ENCODE measurements around the gene LYVE1.
"Not testable (repeated sequence)": the region's sequence is repeated elsewhere in the genome, so short reads cannot be mapped to it uniquely, and the experiment has no call there.

LYVE1 gene, protein sequence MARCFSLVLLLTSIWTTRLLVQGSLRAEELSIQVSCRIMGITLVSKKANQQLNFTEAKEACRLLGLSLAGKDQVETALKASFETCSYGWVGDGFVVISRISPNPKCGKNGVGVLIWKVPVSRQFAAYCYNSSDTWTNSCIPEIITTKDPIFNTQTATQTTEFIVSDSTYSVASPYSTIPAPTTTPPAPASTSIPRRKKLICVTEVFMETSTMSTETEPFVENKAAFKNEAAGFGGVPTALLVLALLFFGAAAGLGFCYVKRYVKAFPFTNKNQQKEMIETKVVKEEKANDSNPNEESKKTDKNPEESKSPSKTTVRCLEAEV

GRCh38 chr11:10568486-10568941 is at the start of gene LYVE1:
TSS of gene LYVE1 (minus strand) at chr11:10568665. CDS start at chr11:10568532, 133 bp downstream.
- no peak for DNase-seq

- no peak for DNase-seq
Measured at GRCh38 chr11:10617551-10617950, 49.1 kb upstream of the LYVE1 start.

DNA sequence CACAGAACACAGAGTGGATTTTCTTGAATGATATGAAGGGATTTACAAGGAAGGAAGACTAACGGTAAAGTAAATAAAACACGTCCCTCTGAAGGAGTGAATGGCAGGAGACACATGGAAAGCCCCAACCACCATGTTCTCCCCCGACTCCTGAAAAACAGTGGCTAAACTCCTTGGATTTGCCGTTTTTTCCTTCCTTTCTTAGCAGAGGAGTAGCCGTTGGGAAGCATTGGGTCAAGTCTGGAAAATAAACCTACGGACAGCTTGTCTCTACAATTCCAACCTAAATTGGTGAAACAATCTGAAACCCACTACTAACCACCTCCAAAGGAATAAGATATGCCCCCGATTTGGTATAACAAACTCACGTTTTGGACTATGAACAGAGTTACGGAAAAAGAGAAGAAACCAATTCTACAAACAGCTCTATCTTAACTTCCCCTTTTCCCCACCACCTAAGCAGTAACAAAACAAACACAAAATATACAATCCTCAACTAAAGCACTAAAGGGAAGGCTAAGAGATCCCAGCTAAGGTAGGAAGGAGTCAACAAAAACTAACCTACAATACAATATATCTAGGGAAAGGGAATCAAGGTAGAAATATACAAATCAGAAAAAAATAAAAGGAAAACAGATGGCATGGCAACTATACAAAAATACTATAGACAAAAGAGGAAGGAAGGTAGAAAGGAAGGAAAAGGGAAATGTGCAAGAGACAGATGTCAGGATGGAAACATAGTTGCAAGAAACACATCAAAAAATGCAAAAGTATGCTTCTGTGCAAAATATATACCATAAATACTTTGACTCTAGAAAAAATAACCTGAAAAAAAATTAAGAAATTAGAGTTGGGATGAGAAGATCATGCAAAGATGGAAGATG is 43.8 kb upstream of the LYVE1 start:
- DNase-seq: no peak

- no peak for DNase-seq
Measured at GRCh38 chr11:10609636-10610035, 41.2 kb upstream of the LYVE1 start.

GRCh38 chr11:10608584-10608983 is 40.1 kb upstream of the LYVE1 start:
- no peak for DNase-seq

DNA sequence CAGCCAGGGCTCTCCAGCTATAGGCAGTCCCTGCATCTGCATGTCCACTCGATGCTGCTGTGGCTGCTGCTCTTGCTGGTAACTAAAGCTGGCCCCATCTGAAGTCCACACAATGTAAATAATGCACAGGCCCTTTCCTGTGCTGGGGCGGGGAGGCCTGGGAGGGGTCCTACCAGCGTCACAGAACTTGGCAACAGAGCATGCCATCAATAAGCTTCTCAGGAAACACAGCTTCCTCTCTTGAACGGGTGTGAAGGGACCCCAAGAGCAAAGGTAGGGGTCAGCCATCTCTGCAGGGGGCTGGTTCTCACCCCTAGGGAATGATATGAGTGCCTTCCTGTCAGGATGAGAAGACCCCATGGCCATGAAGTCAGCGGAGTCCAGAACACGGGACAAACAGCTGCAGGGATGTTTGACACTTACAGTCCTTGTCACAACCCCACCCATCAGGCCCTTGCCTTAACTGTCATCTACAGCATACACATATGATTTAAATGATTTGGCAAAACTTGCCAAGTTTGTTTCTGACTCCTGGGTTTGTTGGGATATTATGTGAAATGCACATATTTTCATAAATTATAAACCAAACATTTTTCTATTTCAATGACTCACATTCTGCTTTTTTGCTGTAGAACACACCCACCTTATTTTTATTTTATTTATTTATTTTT is 39.1 kb upstream of the LYVE1 start:
- no peak for DNase-seq

DNA sequence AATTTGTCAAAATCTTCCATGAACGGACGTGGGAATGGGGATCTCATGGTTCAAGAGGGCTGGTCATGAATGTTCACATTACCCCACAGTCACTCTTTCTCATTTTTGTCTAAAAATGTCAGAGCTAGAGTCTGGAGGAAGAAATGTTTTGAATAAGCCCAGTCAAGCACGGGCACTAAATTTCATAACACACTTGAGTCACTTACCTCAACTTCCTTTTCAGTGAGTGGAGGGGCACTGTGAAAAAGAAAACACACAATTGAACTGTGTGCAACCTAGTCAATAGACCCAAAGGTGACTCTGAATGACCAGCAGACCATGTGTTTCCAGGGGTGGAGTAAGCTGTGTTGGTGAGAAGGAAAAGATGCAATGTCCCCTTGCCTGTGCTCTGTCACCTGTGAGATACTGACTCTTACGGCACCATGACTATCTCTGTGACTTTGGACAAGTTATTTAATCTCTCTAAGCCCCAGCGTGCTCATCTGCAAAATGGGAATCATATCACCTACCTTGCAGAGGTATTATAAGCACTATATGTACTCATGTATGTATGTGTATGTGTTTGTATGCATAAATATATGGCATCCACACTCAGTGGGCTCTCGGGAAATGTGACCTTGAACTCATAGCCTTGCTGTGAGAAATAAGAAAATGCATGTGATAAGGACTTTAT is 38.2 kb upstream of the LYVE1 start:
- DNase-seq: no peak

GRCh38 chr11:10605941-10606381 is 37.5 kb upstream of the LYVE1 start:
- no peak for DNase-seq

DNA sequence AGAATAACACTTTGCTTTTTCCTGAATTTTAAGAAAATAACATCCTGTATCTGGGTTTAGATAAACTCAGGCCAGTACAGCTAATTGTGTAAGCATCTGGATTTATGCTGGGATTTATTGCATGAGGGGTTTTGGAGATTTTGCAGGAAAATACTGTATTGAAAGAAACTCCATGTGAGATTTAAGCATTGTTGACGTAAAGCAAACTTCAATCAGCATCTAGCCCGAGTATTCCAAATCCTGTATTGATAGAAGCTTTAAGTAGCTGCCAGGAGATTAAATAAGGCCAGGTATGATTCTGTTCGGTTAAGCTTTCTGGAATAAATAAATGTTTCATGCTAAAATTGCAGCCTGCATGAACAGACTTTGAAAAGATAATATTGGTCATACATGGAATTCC is 36.3 kb upstream of the LYVE1 start:
- DNase-seq: no peak

DNA sequence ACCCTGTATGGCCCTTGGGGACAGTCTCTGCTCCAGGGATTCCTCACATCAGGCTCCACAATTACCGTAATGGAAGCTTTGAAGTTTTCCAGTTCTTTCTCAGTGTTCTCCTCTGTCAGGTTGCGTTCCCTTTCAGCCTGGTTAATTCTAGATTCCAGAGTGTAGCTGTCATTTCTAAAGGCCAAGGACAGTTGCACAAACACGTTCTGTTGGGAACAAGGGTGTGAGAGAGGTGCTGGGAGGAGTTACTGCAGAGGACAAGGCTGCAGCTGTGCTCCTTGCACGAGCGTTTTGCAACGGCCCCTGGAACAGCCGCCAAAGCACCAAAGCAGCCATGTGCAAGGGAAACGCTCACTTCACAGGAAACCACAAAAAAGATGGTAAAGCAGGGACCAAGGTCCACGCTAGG is 35.9 kb upstream of the LYVE1 start:
- no peak for DNase-seq

DNA sequence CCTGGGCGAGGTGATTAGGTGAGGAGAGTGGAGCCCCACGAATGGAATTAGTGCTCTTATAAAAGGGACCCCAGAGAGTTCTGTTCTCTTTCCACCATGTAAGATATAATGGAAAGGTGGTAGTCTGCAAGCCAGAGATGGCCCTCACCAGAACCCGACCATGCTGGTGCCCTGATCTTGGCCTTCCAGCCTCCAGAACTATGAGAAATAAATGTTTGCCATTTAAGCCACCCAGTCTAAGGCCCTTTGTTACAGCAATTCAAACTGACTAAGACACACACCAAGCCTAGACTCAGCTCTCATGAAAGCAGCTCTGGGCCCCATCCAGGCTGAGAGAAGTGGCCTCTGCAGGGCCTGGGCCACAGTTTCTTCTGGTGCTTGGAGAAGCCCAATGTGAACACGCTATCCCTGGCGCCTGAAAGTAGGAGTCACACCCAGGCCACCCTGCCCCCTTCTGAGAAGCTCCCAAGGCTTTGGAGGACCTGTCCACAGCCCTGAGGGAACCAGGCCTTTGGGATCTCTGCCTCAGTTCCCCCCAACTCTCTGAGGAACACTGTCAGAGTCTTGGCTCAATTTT is 35.3 kb upstream of the LYVE1 start:
- DNase-seq: no peak

- no peak for DNase-seq
Measured at GRCh38 chr11:10602945-10603344, 34.5 kb upstream of the LYVE1 start.

DNA sequence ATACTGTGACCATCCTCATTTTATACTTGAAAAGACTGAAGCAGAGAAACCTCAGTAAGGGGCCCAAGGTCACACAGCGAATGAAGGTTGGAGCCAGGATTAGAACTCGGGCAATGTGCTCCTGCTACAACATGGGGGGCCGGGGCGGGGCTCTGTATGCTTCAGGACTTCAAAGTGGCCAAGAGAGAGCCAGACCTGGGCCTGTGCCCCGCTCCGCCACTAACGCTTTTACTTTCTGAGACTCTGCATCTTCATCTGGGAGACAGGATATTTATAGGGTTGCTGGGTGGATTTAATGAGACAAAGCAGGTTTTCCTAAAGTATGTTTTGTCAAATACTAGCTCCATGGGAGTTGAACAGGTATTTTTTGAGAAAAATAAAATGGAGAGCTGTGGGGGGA is 33.9 kb upstream of the LYVE1 start:
- no peak for DNase-seq

DNA sequence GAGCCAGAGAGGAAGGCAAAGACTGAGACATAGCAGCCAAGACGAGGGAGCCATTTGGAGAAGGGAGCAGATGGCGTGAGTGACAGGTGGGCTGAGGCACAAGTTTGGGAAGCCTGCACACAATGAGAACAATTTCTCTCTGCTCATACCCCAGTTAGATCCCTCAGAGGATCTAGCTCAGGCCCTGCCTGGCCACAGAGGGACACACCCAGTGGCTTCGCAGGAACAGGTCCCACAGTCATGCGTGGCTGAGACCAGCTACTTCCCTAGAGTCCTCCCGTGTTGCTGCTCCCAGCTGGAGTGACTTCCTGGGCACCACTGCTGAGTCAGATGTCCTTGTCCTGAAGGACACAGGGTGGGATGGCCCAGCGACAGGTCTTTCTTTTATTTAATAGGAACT is 33.4 kb upstream of the LYVE1 start:
- DNase-seq: no peak

- no peak for DNase-seq
Measured at GRCh38 chr11:10600570-10601248, 32.2 kb upstream of the LYVE1 start.

DNA sequence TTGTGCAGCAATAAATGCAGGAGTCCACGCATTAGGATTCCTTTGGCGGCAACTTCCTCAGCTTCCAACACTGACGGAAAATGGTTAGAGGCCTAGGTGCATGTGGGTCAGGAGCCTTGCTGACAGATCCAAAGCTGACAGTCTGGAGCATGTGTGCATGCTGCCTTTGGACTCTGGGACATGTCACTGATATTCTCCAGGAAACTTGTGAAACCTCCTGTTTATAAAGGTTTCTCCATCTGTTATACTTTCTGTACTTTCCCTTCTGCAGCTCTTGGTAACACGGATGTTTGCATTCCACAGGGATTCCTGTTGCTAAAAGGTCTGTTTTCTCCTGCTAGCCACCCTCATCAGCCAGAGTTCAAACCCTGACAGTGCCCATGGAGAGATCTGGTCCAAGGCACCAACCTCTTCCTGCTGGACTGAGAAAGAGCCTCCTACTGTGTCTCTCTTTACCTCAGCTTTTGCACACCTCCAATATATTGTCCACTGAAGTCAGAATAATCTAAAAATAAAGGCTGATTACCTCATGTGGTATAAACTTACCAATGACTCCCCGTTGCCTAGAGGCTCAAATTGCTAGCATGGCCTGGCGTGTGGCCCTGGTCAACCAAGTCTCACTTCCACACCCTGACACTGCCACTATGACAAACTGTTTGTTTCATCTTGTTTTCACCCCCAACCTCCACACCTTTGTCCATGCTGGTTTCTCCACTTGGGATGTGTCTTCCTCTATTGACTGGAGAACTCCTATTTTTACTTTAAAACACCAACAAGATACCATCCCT is 31.1 kb upstream of the LYVE1 start:
- no peak for DNase-seq

- no peak for DNase-seq
Measured at GRCh38 chr11:10598816-10599215, 30.4 kb upstream of the LYVE1 start.

DNA sequence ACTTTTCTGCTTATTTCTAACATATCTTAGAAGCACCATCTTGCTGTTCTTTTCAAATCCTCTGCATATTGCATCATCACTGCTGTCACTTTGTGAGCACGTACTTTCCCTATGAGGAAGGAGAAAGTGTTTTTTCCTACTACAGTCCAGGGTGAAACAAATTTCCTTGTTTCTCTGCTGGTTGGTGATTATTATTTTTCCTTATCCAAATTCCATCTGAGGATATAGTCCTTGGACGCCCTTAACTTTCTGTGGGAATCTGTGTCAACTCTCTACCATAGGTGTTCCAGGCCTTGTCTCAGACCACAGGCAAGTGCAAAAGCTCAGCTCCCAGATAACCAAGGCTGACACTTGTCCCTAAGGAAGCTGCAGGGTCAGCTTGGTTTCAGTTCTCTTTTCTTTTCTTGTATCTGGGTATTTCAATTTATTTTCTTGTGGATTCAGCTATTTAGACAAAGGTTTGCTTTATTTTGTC is 29.4 kb upstream of the LYVE1 start:
- no peak for DNase-seq

- not testable (repeated sequence) for DNase-seq
Measured at GRCh38 chr11:10595840-10596239, 27.4 kb upstream of the LYVE1 start.

DNA sequence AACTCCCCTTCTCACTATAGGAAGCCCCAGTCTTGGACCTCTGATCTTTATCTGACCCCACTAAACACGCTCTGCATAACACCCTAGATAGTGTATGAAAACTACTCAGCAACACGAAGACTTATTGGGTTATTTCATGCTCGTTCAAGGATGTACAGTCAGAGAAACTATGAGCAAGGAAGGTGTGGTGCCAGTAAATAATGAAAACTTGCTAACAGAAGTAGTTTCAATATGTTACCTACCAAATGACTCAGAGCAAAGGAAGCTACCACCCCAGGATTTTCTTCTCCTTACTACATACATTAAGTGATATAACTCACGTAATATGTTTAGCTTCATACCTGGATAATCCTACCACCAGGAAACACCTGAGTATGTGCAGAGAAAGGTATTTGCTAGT is 25.9 kb upstream of the LYVE1 start:
- no peak for DNase-seq

- DNase-seq: no peak
Measured at GRCh38 chr11:10592331-10592730, 23.9 kb upstream of the LYVE1 start.

Data from NCI-H524 treated with DMSO at 0.1 percent for 48 hours (cell line).